Suppressor macrophage (primary cell): ENCODE data around the gene TLDC2.
"Not testable (repeated sequence)": the region's sequence is repeated elsewhere in the genome, so short reads cannot be mapped to it uniquely, and the experiment has no call there.

Source experiments
- DNase-seq, 4 experiments: peaks; one replicate each; pipeline ENCODE4 v3.0.0-alpha.2; 2020 to 2022

The TLDC2 gene

DNA sequence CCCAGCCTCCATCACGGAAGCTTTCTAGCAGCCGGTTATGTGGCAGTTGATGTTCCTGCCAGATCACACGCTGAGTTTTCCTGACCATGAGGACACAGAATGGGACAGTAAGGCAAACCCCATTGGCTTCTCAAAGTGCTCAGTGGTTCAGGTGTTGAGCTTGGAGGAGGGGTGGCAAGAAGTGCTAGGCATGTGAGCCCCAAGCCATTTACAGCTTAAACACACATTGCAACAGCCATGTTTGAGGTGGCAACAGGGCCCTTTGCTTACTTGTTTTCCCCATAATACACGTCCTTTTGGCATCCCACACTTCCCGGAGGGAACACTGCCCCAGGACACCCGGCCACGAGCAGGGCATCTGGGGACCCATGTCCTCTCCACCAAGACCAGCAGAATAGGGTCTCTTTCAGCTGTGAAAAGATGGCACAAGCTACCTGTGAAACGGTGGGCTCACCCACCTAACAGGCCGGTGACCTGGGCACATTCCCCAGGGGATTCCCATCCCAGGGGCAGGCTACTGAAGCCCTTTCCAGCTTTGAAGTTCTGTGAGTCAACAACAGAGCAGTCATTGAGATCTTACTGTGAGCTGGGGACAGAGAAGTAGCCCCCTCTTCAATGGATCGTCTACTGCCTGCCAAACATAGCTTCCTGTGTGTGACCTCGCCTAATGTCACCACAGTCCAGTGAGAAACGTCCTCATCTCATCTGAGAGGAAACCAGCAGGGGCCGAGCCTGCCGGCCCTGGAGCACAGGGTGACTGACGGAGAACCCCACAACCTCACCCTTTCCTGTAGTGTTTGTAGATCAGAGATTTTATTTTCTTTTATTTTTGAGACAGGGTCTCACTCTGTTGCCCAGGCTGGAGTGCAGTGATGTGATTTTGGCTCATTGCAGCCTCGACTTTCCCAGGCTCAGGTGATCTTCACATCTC, 4.0 kb upstream of the TLDC2 start:
- DNase-seq, result peak; percentile 37 to 58 (median 48)

- DNase-seq, result no peak
These were observed 3.1 kb upstream of the TLDC2 start for GRCh38 chr20:36872852-36873251.

GRCh38 chr20:36873498-36874189, 2.3 kb upstream of the TLDC2 start:
- peak; percentile 48 to 73 (median 67) for DNase-seq

- DNase-seq, result not testable (repeated sequence)
These were observed 845 bp upstream of the TLDC2 start for GRCh38 chr20:36875093-36875492.

DNA sequence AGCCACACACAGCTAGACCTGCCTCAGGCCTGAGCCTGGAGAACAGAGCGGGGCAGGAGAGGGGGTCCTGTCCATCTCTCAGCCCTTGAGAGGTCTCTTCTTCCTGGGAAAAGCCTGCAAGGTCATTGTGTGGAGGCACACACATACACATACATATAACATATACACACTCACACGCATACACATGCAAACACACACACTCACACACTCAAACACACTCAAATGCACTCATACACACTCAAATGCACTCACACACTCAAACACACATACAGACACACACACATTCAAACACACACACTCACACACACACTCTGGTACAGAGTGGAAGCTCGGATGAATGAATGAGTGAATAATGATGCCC, 515 bp downstream of the TLDC2 start:
- no peak for DNase-seq

- no peak for DNase-seq
These were observed 3.0 kb downstream of the TLDC2 start for GRCh38 chr20:36878941-36879340.

- DNase-seq, result no peak
These were observed 4.9 kb downstream of the TLDC2 start for GRCh38 chr20:36880741-36881250.

DNA sequence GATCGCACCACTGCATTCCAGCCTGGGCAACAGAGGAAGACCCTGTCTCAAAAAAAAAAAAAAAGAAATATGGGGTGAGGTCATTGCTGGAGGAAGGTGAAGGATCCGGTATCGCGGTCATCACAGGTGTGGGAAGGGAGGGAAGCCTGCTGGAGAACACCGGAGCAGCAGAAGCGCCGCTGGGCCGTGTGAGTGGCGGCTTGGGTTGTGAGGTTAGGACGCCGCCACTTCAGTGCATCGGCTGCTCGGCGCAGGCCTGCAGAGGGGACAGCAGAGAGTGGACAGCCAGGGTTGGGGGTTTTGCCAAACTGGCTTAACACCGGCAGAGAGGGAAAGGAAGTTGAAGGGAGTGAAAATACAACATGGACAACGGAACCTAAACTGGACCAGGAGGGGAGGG, 5.4 kb downstream of the TLDC2 start:
- DNase-seq, result no peak

DNA sequence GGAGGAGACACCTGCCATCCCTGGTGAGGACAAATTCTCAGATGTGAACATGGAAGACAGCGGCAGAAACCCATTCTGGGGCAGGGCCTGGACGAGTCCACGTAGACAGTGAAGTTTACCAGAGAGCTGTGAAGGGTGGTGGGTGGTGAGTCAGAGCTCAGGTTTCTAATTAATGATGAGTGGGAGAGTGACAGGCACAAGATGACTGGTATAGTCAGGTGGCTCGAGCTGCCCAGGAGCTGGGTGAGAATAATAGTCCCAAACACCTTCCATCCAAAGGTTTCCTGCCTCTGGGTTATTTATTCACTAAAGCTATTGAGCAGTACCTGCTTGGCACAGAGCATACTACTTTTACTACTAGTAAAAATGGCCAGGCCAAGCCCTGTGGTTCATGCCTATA, 6.0 kb downstream of the TLDC2 start:
- DNase-seq, result no peak

GRCh38 chr20:36883977-36884535, 8.1 kb downstream of the TLDC2 start:
- peak; percentile 63 to 90 (median 78) for DNase-seq

DNA sequence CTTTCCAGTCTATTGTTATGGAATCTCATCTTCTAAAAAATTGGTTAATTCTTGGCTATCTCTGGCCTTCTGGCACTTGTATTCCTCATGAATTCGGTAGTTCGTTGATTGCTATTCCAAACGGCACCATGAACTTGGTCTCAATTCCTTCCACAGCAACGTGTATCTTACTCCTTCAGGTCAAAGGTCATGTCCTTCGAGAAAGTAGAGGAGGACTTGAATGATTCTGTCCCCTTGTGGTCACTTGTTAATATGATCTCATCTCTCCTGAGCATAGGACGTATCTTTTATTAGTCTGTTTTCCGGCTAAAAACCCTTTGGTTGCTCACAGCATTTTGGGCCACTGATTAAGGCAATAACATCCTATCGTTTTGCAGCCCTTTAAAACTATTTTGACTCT, 9.4 kb downstream of the TLDC2 start:
- DNase-seq, result peak in 2 of 4 experiments; percentile 32 to 37

- DNase-seq, result peak; percentile 71 to 85 (median 81)
These were observed 11.2 kb downstream of the TLDC2 start for GRCh38 chr20:36886859-36887751.

DNA sequence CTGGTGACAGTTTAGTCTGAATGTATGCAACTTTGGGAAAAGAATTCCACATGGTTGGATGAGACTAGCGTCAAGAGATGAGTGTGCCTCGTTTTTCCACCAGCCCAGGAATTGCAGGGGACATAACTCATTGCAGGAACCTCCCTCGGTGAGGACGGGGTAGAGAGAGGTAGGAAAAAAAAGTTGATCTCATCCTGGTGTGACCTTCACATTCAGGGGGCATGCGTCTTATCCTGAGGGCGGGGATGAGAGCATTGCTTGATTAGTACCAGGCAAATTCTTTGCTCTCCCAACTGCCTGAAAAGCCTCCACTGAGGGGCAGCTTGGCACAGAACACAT, 11.8 kb downstream of the TLDC2 start:
- no peak for DNase-seq

GRCh38 chr20:36888880-36889516, 13.1 kb downstream of the TLDC2 start:
- DNase-seq, result no peak

- DNase-seq, result no peak
These were observed 14.6 kb downstream of the TLDC2 start for GRCh38 chr20:36890586-36890985.

DNA sequence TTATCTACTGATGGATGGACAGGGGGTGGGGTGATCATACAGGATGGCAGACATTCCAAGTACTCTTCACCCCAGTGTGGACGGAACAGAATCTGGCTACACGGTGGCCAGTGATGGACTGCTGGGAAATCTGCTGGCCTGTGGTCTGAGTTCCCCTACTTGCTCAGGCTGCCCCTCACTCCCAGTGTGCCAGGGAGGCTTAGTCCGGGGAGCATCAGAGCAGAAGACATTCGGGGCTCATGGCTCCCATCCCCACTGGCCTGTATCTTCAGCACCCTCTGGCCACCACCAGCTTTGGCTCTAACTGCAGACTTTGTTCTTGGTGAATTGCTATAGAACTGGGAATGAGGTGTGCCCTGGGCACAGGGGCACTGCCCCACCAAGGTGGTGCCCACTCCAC, 15.3 kb downstream of the TLDC2 start:
- DNase-seq, result no peak

- no peak for DNase-seq
These were observed 17.9 kb downstream of the TLDC2 start for GRCh38 chr20:36893801-36894200.

- DNase-seq, result no peak
These were observed 19.1 kb downstream of the TLDC2 start for GRCh38 chr20:36895036-36895435.

DNA sequence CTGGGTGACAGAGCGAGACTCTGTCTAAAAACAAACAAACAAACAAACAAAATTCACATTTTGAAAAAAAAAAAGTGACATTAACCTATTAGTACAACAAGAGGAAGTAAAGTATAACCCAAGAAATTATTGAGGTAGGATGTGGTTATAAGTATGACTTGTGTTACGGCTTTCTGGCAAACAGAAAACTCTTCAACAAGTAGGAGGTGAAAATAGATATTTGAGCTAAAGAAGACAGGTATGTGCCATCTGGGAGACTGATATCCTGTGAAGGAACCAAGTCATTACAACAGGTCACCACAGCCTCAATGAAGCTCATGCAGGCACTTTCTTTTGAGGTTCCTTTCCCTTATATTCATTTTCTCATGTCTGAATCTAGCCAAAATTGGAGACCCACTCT, 28.8 kb downstream of the TLDC2 start:
- DNase-seq, result no peak

DNA sequence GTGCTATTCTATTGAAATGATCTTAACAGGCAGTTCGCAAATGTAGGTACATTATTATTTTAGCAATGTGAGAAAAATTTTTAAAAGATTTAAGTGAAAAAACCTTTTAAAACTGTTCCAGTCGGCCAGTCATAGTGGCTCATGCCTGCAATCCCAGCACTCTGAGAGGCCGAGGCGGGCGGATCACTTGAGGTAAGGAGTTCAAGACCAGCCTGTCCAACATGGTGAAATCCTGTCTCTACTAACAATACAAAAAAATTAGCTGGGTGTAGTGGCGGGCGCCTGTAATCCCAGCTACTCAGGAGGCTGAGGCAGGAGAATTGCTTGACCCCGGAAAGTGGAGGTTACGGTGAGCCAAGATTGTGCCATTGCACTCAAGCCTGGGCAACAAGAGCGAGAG, 29.6 kb downstream of the TLDC2 start:
- DNase-seq, result not testable (repeated sequence)

DNA sequence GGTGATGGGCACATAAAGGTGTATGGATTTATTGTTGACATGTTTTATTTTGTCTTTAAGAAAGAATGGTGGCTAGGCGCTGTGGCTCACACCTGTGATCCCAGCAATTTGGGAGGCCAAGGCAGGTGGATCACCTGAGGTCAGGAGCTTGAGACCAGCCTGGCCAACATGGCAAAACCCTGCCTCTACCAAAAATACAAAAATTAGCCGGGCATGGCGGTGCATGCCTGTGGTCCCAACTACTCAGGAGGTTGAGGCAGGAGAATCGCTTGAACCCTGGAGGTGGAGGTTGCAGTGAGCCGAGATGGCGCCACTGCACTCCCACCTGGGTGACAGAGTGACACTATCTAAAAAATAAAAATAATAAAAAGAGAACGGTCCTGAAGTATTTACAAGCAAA, 30.1 kb downstream of the TLDC2 start:
- DNase-seq, result not testable (repeated sequence)

DNA sequence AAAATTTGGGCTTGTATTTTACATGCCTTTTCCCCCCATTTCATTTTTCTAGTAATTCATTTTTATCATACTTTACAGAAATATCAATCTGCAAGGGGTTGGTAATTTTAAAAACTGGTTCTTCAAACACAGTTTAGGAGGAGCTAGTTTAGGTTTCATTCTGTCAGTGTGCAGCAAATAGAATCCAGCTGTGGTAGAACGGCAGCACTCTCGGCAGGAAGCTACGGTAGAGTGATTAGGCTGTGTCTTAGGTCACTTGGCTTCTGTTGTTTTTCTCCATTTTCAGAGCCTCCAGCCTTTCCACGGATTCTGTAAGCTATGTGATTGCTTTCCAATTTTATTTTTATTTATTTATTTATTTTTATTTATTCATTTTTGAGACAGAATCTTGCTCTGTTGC, 32.7 kb downstream of the TLDC2 start:
- no peak for DNase-seq
